Fibroblast of skin of right biceps (primary cell): ENCODE data around the gene IGF1R.
A peak's percentile ranks its signal among the peaks of the same experiment; 100 is the strongest.

Source experiments
- DNase-seq: peaks from one replicate; pipeline ENCODE4 v3.0.0-alpha.2; 2013

The IGF1R gene

DNA sequence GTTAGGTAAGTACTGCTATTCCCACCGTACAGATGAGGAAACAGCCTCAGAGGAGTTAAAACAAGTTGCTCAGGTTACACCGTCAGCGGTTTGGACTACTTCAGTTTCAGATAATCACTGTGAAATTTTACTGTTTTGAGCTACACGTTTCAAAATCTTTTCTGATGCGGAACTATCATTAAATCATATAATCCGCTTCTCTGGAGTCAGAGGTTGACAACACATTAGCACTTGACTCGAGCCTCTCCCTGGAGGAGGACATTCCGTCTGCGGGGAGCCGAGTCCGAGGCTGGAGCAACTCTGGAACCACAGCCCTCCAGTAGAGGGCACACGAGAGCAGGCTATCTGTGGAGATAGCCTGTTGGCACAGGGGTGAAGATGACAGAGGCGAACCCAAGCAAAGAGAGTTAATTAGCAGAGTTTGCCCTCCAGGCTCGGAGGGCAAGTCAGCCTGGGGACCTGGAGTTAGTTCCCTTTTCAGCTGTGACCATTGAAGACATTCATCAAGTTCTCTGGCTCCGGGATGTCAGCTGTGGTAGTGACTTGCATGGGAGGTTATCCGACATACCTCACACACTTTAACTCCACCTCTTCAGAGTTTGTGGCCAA is 131.2 kb downstream of the IGF1R start:
- peak; percentile 71 for DNase-seq

DNA sequence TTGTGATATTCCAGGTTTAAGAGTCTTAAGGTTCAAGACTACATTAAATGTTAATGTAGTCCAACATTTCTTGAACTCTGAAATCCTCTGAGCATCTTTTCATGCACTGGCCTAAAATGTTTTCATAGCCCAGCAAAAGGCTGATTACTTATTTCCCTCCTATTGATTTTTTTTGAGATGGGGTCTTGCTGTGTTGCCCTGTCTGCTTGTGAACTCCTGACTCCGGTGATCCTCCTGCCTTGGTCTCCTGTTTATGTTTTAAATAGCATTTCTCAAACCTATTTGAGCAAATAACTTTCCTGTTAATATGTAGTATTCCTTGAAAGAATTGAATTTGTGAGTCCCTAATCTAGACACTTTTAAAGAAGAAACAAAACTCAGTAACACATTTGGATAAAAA is 133.5 kb downstream of the IGF1R start:
- DNase-seq = no peak

- no peak for DNase-seq
Observed at GRCh38 chr15:98782801-98783200, 134.5 kb downstream of the IGF1R start.

- DNase-seq = no peak
Observed at GRCh38 chr15:98785431-98785806, 137.1 kb downstream of the IGF1R start.

- no peak for DNase-seq
Observed at GRCh38 chr15:98785807-98786621, 137.7 kb downstream of the IGF1R start.

- no peak for DNase-seq
Observed at GRCh38 chr15:98786717-98787116, 138.4 kb downstream of the IGF1R start.

DNA sequence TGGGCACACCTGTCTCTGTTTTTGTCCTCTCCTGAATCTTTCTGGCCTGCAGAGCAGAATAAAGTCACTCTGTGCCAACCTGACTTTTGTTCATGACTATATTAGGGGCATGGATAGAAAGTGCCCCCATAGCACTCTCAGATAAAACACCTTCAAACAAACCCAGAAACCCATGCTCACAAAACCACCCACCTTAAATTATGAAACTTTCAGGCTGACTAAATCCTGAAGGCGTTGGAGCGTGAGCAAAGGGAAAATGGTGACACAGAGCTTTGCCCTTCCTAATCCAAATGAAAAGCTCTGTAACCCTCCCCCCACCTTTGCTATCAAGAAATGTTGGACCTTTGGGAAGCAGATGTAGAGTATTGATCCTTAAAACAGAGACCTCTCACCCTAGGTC is 138.9 kb downstream of the IGF1R start:
- DNase-seq = no peak

GRCh38 chr15:98787936-98788757 is 139.8 kb downstream of the IGF1R start:
- DNase-seq = no peak

- DNase-seq = no peak
Observed at GRCh38 chr15:98789020-98789419, 140.7 kb downstream of the IGF1R start.

- DNase-seq = no peak
Observed at GRCh38 chr15:98790270-98790669, 141.9 kb downstream of the IGF1R start.

DNA sequence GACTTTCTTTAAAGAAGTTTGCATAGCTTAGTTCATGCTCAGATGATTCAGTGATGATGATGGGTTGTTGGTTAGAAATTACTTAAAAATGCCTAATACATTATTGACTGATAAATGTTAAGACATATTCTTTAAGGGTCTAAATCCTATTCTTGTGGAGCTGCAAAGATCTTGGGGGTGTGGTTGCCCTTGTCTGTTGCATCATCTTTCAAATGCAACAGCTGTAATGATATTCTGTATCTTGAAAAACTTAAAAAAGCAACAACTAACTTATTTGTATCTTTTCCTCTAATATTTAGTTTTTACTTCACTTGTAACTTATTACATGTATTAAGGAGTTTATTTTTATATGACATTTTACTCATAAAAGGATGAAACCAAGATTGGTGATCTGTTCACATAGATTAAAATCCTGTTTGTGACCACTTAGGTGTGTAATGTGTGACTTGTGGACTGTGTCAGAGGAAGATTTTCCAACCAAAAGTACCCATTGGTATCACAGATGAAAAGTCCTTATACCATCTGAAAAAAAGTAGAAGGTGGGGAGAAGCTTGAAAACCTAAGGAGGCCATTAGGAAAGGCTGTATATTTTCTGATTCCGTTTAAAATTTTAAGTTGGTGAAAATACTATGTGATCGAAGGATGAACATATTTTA is 142.8 kb downstream of the IGF1R start:
- no peak for DNase-seq

DNA sequence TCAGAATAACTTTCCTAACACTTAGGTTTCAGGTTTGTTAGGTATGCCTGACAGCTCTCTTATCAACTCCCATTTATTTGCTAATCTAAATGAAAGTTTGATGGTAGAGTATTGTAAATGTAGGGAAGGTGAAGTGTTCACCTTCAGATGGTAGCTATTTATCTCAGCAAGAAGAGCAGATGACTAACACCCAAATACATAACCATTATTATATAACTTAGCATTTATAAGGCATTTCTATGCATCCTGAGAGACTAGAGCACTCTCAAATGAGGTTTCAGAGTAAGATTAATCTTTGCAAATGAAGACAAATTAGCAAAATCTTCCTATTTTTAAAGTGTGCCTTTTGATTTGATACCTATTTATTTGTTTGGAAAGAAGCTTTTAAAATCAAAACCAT is 143.8 kb downstream of the IGF1R start:
- DNase-seq = no peak

GRCh38 chr15:98794211-98794610 is 145.9 kb downstream of the IGF1R start:
- DNase-seq = no peak

GRCh38 chr15:98794748-98795147 is 146.4 kb downstream of the IGF1R start:
- no peak for DNase-seq

GRCh38 chr15:98795980-98796379 is 147.6 kb downstream of the IGF1R start:
- no peak for DNase-seq

DNA sequence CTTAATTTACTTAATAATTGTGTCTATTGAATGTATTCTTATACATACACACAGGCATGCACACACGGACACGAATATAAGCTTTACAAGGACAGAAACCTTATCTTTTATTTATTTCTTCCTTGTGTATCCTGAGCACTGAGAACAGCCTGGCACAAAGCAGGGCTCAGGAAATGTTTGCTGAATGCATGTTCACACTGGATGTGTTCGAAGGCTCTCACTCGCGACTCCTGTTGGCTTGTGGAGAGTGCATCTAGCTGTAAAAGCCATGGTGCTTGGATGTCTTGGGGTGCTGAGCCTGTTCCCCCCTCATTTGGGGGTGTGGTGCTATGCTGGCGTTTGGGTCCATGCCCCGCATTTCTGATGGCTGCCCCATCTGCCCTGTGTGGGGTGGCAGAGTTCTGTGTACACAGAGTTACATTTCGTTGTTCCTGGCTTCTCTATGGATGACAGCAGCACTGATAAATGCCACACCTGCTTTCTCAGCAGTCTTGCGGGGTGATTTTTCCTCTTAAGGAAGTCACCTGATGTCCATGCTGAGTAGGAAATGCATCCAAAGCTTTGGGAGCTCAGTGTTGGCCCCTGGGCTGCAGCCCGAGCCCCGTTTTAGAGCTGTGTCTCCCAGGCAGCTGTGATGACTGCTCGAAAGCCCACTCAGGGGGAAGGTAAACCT is 148.5 kb downstream of the IGF1R start:
- no peak for DNase-seq

GRCh38 chr15:98798375-98798893 is 150.1 kb downstream of the IGF1R start:
- no peak for DNase-seq

DNA sequence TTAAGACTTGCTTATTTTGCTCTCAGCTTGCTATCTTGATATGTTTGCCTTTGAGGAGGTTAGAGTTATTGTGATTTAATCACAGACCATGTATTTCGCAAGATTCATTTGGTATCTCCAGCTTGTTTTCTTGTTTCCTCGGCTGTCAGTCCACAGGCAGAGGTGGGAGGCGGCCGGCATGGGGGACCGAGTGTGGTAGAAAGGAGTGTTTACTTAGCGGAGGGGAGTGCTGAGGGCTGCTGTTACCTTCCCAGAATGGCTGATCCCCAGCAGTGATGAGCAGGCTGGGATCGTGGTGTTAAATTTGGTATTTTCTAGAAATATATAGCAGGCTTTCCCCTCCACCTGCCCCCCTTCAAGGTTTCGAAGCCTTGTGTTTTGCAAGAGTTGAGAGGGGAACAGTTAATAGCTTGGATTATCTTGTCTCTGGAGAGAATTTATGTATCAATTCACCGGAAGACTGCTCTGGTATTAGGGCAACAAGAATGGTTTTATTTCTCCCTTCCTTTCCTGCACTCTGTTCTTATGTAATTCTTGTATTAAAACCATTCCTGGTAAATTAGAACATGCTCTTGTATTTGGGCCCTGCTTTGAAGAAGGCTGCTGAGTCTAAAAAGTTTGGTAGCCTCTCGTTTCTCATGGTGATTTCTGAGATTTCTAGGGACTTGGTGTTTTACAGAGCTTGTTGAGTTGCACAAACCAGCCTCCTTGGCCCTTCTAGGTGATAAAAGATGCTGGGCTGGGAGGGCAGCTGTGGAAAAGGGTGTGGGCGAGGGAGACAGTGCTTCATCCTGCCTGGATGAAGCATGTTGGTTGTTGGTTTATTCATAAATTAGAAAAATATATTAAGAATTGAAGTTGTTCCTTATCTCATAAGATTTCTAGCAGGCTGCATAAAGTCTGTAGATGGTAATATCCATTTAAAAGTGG is 151.4 kb downstream of the IGF1R start:
- peak; percentile 37 for DNase-seq

GRCh38 chr15:98800437-98801233 is 152.3 kb downstream of the IGF1R start:
- peak; percentile 81 for DNase-seq

DNA sequence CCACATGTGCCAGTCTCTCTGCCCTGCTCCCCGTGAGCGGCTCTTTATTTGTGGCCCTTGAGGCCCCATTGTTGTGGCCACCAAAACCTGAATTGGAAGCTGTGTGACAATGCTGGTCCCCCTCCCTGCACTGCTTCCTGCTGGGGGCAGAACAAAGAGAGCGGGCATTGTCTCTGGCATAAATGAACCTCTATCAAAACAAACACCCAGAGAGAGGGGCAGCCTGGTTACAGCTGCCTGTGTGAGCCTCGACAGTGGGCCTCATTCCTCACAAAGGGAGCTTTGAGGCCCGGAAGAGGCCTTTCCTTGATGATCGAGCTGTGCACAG is 152.9 kb downstream of the IGF1R start:
- no peak for DNase-seq

GRCh38 chr15:98802187-98802586 is 153.8 kb downstream of the IGF1R start:
- no peak for DNase-seq
